Non-pigmented ciliary epithelial cell (primary cell): ENCODE data around the gene CFAP65.

Experiments used
- DNase-seq: peaks from one replicate; pipeline ENCODE4 v3.0.0-alpha.2; 2010; ENCODE audit warnings: low read depth

Gene CFAP65

GRCh38 chr2:218990052-218990451 lies 51.3 kb downstream of the CFAP65 start:
- no peak for DNase-seq

DNA sequence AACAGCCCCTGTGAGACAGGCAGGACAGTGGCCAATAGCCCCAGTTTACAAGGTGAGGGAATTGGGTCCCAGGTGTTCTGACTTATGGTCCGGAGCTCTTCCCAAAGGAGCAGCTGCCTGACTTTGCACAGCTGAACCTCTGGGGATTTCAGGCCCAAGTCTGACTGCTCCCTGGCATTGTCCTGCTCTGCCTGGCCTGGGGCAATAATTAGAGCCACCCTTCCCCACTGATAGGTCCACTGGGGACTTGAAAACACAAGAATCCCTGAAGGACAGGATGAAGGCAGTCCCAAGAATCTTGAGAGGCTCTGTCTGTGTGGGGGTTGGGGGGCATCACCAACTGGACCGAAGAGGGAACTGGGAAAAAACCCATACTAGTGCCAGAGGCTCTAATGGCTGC lies 52.7 kb downstream of the CFAP65 start:
- DNase-seq = no peak

DNA sequence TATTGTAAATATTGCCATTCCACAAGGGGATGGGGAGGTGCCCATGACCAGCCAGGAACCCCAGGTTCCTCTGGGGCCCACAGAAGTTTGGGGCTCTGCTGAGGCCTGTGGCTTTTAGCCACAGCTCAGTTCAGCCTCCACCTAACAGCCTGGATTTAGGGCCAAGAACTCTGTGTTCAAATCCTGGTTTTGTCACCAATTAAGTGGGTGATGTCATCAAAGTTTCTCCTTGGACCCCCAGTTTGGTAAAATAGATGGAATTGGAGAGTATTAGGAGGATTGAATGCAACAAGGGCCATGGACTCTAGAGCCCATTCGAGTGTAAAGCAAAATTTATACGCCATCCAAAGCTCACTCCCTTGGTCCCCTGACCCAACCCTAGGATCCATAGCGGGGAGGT lies 53.2 kb downstream of the CFAP65 start:
- no peak for DNase-seq

DNA sequence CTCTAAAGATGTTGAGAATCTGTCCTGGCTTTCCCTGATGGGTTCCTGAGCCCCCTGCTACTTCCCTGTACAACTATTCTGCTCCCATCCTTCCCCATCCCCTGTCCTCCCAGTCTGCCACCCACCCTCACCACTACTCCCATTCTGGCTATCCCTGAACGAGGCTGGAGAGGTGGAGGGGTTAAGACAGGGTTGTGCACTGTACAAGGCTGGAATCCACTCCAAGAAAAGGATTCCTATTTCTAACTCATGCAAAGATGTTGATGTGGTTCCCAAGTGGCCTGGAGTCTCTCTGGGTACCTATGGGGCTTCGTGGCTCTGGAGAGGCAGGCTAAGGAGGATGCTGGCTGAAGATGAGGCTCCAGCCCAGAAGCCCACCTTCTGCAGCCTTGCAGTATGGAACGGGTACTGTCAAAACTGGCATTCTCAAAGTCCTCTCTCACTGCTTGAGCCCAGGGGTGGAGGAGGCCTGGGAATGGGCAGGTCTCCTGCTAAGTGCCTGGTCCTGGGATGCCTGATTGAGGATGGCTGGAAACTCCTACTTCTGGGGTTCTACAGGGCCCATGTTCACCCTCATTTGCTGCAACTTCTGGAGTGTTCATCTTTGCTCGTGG lies 55.1 kb downstream of the CFAP65 start:
- DNase-seq = no peak

DNA sequence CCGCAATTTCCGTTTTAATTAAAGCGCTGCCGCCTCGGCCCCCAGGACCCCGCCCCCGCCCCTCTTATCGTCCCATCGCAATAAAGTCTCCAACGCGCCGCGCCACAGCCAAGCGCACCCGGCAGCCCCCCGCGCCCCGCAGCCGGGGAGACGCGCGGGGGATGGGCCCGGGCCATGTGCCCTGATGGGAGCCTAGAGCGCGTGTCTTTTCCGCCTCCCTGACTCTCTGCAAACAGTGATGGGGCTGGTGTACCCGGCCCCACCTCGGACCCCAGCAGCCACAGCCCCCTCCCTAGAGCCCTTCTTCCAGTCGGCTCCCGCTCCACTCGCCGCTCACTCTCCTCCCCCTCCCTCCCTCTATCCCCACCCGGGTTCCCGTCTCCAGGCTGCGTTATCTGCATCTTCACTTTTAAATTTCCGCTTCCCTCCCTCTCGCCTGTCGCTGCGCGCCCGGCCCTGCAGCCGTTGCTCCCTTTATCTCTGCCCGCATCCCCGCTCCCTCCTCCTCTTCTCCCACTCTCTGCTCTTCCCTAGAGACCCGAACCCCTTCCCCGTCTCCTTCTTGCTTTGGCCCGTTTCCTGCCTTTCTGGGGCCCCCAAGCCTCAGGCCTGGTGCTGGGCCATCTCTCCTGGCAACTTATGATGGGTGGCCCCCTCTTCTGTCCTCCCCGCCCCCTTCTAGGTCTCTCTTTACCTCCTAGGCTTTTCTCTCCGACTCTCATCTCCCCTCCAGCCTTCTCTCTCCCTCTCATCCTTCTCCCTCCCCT lies 55.8 kb downstream of the CFAP65 start:
- no peak for DNase-seq

DNA sequence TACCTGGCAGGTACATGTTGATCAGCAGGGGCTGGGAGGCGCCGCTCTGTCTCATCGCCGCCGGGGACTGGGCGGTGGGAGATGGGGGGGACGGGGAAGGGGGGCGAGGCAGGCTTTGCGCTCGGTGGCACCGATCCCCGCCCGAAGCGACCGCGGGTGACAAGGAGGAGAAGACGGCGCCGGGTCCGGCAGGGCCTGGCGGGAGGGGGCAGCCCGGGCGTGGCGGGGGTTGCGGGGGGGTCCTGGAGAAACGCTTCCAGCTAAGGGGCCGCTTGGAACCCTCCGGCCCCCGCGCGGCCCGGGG lies 56.3 kb downstream of the CFAP65 start, which contains the start of gene FEV:
FEV (minus strand) TSS at position 164 of the 304 bp plus-strand sequence; CDS start at position 55, 109 bp downstream.
- DNase-seq = no peak

DNA sequence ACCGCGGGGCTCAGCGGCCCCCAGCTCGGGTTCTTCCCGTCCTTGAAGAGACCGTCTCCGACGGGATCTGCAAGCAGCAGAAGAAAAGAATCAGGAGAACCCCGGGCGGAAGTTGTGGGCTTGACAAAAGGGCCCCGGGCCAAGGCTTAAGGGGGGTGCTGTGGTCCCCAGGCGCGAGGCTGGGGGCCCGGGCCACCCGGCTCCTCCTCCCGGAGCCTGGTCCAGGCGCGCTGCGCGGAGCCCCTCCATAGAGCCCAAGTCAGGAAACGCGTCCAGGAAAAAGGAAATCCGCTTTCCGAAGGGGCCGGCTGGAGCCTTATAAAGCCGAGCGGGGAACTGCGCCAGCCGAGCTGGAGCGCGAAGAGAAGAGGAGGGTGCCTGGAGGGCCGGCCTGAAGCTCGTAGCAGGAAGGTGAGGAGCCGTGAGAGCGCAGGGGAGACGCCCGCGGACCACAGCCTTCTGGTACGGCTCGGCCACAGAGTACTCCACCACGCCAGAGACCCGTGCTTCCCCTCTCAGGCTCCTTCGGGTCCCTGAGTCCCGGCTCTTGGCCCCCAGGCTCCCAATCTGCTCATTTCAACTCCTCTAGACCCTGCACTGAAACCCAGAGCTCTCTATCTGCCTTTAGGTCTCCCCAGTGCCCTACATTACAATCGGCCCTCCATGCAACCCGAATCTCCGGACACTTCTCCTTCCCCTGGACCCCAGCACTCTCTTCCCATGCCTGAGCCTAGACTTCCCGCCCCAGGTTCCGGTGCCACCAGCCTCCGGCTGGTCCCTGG lies 56.9 kb downstream of the CFAP65 start:
- DNase-seq = no peak

GRCh38 chr2:218983934-218984238 lies 57.4 kb downstream of the CFAP65 start:
- no peak for DNase-seq

DNA sequence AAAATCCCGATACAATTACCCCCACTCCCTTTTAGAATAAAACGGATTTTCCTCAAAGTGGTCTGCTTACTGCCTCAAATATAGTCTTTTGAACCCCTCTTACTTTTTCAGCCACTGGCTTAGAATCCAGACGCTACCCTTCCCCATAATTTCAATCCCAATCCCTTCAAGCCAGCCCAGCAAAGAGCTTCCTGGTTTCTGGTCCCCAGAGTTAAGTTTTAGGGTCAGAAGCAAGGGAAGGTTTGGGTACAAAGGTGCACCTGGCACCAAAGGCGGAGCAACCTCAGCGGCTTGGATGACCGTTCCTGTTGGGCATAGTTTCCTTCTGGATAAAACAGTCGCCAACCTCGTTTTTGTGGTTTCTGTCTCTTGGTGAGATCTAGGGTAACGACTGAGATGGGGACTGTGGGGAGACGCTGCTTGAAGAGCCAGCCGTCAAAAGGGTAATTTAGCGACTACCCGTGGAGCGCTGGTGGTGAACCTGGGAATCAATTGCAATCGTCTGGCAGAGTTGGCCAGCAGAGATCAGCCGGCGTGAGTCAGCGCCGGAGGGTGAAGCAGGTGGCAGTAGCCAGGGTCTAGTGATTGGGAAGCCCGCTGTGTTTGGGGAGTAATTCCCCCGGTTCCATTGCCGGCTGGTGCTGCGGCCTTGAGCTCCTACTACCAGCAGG lies 57.9 kb downstream of the CFAP65 start:
- DNase-seq = no peak

DNA sequence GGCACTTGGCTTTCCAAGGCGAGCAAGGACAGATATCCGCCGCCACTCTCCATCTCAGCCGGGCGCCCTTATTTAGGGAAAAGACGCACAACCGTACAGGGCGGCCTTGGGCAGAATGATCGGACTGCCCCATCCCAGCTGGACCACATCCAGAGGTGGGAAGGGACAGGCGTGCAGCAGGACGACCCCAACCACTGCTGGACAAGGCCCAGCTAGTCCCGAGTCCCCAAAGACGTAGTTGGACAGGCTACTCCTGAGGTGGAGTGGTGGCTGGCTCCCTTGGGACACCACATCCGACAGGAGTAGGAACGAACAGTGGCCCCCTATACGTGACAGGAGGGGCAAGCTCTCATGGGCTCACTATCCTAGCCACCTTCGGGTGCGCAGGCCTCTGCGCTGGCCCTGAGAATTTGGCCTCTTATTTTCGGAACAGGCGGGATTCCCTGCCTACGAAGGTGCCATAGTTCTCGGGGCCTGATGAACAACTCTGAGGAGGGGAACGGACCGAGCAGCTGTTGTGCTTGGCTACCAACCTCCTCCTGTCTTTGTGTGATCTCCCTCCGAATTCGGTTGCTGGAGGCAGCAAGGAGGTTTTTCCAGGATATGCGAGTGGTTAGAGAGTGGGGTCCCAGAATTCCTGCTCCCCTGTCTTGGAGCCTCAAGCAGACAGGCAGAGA lies 58.6 kb downstream of the CFAP65 start:
- no peak for DNase-seq

- no peak for DNase-seq
These were observed 59.3 kb downstream of the CFAP65 start for GRCh38 chr2:218981881-218982585.

GRCh38 chr2:218981390-218981880 lies 59.9 kb downstream of the CFAP65 start:
- DNase-seq = no peak

DNA sequence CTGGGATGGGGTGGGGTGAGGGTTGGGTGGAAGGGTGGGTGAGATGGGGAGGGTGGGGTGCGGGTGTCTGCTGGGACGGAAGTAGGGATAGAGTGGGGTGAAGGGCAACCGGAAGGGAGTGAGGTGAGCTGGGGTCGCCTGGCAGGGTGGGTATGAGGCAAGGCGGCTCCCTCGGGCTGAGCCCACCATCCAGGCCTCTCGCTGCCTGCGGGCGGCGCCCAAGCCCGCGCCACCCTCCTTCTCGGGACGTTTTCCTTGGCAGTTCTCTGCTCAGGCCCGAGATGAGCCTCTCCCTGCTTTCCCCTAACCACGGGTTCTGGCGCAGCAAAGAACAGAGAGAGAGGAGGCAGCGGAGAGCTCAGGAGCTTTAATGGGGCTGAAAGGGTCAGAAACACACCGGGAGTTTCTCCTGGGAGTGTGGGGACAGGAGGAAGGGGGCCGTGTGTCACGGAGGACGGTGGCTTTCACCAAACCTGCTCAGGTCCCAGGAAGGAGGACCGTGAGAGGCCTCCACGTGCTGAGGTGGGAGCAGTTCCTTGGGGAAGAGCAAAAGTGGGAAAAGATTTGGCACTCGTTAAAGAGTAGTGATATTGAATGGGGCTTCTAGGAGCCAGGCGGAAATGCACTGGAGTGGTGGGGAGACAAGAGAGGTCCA lies 60.5 kb downstream of the CFAP65 start:
- no peak for DNase-seq

DNA sequence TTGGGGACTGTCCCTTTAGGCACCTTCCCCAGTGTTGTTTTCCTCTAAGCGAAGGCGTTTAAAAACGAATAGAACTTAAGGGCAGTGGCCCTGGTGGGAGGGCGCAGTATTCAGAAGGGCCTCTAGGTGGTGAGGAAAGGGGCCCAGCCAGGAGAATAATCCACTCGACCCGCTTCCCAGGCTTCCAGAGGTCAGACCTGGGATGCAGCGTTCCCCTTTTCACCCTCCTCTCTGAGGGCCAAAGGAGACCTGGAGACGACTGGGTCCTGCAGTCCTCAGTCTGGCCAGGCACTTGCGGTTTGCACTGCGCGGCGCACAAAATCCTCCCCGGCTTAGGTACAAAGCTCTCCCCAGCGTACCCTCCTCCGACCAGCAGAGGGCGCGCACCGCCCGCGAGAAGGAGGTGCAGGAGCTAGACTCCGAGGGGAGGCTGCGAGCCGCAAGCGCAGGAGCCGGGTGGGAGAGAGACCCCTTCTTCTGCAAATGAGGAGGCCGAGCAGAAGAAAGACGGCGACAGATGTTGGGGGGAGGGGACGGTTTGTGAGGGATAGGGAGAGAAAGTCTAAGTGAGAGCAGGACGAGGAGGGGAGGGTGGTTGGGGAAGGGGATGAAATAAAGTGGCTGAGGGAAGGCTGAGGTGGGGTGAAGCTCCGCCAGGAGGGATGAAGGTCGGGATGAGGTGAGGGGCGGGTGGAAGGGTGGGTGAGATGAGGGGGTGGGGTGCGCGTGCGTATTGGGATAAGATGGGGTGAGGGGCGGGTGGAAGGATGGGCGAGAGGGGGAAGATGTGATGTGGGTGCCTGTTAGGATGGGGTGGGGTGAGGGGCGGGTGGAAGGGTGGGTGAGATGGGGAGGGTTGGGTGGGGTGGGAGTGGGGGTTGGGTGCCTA lies 61.2 kb downstream of the CFAP65 start:
- DNase-seq = no peak

DNA sequence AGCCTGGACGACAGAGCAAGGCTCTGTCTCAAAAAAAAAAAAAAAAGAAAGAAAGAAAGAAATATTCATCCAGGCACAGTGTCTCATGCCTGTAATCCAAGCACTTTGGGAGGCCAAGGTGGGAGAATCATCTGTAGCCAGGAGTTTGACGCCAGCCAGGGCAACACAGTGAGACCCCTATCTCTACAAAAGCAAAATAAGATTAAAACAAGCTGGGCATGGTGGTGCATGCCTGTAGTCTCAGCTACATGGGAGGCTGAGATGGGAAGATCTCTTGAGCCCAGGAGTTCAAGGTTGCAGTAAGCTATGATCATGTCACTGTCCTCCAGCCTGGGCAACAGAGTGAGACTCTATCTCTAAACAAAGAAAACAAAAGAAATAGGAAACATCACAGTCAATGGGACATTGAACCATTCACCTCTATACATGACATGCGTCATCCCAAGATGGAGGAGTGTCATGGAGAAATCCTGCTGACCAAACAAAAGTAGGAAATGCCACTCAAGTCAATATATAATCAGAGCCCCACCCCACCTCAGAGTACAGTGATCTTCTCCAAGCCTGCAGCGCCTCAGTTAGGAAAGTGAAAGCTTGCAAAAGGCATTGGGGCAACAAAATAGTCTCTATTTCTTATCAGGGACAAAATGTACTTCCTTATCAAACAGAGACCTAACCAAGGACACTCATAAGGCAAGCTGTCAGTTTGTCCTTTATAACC lies 66.1 kb downstream of the CFAP65 start:
- DNase-seq = no peak

DNA sequence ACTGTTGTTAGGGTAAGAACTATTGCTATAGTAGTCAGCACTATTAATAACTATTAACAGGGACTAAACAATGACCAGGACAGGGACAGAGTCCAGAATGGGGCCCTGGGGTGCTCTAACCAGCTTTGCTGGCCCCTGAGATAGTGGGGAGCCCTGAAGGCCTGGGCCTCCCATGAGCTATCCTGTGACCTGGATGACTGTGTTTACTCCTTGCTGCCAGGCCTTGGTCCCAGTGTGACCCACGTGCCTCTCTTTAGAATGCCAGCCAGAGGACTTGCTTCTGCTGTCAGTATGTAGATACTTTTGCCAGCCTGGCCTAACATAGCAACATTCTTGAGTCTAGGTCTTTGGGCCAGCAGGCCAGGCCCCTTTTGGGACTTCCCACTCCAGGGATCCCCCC lies 70.4 kb downstream of the CFAP65 start:
- no peak for DNase-seq

DNA sequence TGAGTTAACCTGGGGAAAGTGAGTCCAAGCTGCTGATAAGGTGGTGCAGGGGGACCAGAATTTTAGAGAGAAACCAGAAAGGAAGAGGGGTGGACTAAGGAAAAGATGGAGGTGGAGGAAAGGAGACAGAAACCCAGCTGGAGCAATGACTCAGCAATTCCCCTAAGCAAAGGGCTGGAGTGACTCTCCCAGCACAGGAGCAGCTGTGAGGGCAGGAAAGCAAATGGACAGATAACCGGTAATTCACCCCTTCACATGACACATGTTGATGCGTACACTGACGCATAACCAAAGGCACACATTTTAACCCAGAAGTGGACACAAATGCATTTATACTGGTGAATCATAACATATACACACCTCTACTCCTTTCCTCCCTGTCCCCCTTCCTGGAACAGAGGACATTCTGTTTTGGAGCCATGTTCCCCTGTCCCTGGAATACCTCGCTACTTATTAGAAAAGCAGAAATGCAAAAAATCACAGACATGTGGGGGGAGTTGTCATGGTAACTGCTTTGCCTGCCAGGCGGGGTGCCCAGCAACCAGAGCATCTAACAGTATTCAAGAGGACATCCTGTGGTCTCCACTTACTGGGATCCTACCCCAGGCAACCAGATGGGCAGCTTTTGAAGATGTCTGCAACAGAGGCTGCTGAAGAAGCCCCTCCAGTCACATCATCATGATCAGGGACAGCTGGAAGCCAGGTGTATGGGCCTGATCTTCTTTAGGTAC lies 77.1 kb downstream of the CFAP65 start:
- DNase-seq = peak; percentile 84

GRCh38 chr2:218963601-218964000 lies 77.7 kb downstream of the CFAP65 start:
- DNase-seq = no peak
